Activated CD4-positive, alpha-beta T cell treated with anti-CD3 and anti-CD28 coated beads, Interleukin-10, Interleukin-2, amounts not matched to agents 100 ng/mL and 50 ng/mL, durations not matched to agents 16 hours and 8 hours (primary cell): ENCODE data around the gene PRR19.

Experiments used
- DNase-seq: peaks from one replicate; pipeline ENCODE4 v3.0.0-alpha.2; 2020

PRR19 gene

GRCh38 chr19:42353341-42354015 lies 51.5 kb downstream of the PRR19 start:
- DNase-seq, result no peak

DNA sequence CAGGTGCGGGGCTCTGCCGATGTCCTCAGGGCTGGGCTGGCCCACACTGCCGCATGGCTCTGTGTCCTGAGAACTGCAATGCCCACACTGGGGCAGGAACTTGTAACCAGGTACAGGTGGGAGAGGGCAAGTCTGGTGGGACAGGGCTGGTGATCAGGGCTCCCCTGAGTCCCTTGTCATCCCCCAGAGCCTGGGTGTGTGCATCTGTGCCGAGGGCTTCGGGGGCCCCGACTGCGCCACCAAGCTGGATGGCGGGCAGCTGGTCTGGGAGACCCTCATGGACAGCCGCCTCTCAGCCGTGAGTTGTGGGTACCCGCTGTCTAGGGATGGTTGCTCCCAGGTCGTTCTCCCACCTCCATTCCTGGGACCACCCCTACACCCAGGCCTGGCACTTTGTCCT lies 54.0 kb downstream of the PRR19 start:
- DNase-seq, result no peak

DNA sequence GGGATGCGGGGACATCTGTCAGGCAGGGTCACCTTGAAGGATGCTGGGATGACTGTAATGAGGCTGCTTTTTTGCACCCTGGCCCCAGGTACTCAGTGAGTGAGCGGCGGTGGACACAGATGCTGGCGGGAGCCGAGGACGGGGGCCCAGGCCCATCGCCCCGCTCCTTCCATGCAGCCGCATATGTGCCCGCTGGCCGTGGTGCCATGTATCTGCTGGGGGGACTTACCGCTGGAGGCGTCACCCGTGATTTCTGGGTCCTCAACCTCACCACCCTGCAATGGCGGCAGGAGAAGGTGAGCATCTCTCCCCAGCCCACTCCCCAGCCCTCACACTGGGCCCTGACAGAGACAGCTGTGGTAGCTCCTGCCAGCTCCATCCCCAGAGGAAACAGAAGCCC lies 54.8 kb downstream of the PRR19 start:
- DNase-seq, result no peak

- no peak for DNase-seq
Observed at GRCh38 chr19:42357290-42357689, 55.4 kb downstream of the PRR19 start.
